ENCODE measurements around the gene OR5D14.

DNA sequence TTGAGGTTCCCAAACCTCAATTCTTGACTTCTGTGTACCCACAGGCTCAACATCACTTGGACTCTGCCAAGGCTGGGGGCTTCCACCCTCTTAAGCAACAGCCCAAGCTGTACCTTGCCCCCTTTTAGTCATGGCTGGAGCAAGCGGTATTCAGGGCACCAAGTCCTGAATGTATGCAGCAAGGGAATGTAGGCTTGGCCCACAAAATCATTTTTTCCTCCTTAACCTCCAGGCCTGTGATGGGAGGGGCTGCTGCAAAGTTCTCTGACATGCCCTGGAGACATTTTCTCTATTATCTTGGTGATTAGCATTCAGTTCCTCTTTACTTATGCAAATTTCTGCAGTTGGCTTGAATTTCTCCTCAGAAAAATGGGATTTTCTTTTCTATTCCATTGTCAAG, 10.9 kb downstream of the OR5D14 start:
- TF ChIP-seq, protein P1, sequence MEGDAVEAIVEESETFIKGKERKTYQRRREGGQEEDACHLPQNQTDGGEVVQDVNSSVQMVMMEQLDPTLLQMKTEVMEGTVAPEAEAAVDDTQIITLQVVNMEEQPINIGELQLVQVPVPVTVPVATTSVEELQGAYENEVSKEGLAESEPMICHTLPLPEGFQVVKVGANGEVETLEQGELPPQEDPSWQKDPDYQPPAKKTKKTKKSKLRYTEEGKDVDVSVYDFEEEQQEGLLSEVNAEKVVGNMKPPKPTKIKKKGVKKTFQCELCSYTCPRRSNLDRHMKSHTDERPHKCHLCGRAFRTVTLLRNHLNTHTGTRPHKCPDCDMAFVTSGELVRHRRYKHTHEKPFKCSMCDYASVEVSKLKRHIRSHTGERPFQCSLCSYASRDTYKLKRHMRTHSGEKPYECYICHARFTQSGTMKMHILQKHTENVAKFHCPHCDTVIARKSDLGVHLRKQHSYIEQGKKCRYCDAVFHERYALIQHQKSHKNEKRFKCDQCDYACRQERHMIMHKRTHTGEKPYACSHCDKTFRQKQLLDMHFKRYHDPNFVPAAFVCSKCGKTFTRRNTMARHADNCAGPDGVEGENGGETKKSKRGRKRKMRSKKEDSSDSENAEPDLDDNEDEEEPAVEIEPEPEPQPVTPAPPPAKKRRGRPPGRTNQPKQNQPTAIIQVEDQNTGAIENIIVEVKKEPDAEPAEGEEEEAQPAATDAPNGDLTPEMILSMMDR (IDR thresholded peaks at IDR 0.05), result no peak
- no peak for TF ChIP-seq ZFX (IDR thresholded peaks at IDR 0.05; ENCODE audit: borderline replicate concordance)

Measured in 22Rv1 (cell line).